Skeletal muscle cell (primary cell): ENCODE measurements around the gene SH3BP1.

Experiments used
- DNase-seq: peaks from one replicate; pipeline ENCODE4 v3.0.0-alpha.2; 2010; ENCODE audit warnings: low read depth
- H3K4me3 ChIP-seq: 2 replicates; pipeline ENCODE4 v1.5.1; 2011; ENCODE audit warnings: low read depth, mild to moderate bottlenecking, control low read depth, low read length, moderate library complexity

SH3BP1 gene

GRCh38 chr22:37672920-37673455, 33.5 kb downstream of the SH3BP1 start:
- no peak for DNase-seq
- no peak overlapping the region for H3K4me3 ChIP-seq

DNA sequence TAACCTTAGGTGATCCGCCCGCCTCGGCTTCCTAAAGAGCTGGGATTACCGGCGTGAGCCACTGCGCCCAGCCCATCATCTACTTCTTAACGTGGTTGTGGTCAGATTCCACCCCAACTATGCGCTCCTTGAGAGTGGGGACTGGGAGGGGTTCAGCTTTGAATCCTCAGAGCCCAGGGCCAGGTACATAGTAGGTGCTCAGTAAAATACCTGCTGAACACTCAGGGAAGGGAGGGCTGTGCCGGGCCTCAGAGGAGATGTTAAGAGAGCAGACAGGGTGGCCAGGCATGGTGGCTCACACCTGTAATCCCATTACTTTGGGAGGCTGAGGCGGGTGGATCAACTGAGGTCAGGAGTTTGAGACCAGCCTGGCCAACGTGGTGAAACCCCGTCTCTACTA, 34.8 kb downstream of the SH3BP1 start:
- no peak for DNase-seq
- H3K4me3 ChIP-seq, result no peak overlapping the region

DNA sequence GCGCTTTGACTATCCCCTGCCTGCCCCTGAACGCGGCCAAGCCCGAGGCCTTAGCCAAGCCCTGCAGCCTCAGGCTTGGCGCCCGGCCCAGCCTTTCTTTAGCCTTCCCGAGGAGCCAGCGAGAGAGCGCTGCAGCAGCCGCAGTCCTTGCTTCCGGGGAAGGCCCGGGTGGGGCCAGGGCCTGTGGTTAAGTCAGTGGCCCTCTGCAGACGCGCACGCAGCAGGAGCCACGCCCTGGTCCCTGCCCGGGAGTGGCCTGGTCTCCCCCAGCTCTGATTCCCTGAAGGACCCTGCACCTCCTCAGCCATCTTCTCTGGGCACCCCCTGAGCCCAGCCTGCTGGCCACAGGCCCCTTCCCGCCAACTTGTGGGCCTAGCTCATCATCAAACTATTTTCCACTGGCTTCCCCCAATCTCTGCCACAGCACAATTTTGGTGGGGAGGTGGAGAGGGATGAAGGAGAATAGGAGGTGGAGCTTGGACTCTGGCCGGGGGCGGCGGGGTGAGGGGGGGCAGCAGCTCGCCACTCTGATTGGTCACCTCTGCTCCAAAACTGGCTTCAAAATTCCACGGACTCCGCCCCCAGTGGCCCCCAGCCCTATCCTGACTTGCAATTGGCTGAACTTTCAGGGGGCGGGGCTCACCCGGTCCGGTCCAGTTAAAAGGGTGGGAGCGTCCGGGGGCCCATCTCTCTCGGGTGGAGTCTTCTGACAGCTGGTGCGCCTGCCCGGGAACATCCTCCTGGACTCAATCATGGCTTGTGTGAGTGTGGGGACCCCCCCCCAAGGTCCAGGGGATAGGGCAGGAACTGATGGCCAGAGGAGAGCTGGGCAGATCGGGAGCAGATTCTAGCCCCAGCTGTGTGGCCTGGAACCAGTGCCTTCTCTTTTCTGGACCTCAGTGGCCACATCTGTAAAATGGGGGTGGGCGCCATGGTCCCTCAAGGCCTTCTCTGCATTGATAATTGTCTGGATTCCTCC, 35.8 kb downstream of the SH3BP1 start, which contains the start of gene LGALS1:
Gene LGALS1, plus strand, starts transcription at position 686 of the 979 bp plus-strand sequence. Its CDS starts 67 bp downstream, at position 753.
- peak within 1 kb of the TSS; percentile 93 for H3K4me3 ChIP-seq
- peak; percentile 92 for DNase-seq

GRCh38 chr22:37675930-37676735, 36.7 kb downstream of the SH3BP1 start:
- no peak for DNase-seq
- peak overlapping the region; percentile 93 for H3K4me3 ChIP-seq

- H3K4me3 ChIP-seq, result peak overlapping the region; percentile 93
- peak; percentile 92 for DNase-seq
These were observed 37.4 kb downstream of the SH3BP1 start for GRCh38 chr22:37676736-37677492.

DNA sequence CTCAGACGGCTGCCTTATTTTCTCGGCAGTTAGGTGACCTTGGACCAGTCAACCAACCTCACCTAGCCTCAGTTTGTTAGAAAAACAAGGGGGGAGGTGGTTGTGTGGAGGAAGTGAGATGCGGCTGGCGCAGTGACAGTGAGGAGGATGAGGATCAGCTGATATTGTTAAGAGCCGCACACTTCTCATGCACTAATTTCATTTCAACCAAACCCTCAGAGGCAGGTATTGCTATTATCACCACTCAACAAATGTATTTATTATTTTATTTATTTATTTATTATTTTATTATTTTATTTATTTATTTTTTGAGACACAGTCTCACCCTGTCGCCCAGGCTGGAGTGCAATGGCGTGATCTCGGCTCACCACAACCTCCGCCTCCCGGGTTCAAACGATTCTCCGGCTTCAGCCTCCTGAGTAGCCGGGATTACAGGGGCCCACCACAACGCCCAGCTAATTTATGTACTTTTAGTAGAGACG, 38.1 kb downstream of the SH3BP1 start:
- H3K4me3 ChIP-seq, result peak overlapping the region; percentile 93
- no peak for DNase-seq

DNA sequence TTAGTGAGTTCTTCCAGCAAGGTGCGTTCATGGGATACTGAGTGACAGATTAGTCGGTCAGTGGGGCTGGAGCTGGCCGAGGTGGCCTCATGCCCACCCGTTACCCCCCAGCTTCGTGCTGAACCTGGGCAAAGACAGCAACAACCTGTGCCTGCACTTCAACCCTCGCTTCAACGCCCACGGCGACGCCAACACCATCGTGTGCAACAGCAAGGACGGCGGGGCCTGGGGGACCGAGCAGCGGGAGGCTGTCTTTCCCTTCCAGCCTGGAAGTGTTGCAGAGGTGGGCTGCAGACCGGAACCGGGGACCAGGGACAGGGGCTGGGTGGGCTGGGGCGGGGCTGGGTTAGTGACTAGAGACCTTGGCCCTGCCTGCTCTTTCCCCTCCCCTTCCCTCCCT, 38.9 kb downstream of the SH3BP1 start:
- H3K4me3 ChIP-seq, result peak overlapping the region; percentile 93
- DNase-seq, result no peak

- no peak overlapping the region for H3K4me3 ChIP-seq
- no peak for DNase-seq
These were observed 40.2 kb downstream of the SH3BP1 start for GRCh38 chr22:37679670-37680069.

- H3K4me3 ChIP-seq, result no peak overlapping the region
- DNase-seq, result no peak
These were observed 40.9 kb downstream of the SH3BP1 start for GRCh38 chr22:37680191-37680851.

- no peak overlapping the region for H3K4me3 ChIP-seq
- no peak for DNase-seq
These were observed 41.5 kb downstream of the SH3BP1 start for GRCh38 chr22:37681001-37681424.

- DNase-seq, result peak; percentile 34
These were observed 42.1 kb downstream of the SH3BP1 start for GRCh38 chr22:37681556-37682049.

GRCh38 chr22:37684803-37685615, 45.5 kb downstream of the SH3BP1 start:
- H3K4me3 ChIP-seq, result no peak overlapping the region
- no peak for DNase-seq

More at GRCh38 chr22:37681556-37682049, 42.1 kb downstream of the SH3BP1 start:
- H3K4me3 ChIP-seq, result no peak overlapping the region

DNA sequence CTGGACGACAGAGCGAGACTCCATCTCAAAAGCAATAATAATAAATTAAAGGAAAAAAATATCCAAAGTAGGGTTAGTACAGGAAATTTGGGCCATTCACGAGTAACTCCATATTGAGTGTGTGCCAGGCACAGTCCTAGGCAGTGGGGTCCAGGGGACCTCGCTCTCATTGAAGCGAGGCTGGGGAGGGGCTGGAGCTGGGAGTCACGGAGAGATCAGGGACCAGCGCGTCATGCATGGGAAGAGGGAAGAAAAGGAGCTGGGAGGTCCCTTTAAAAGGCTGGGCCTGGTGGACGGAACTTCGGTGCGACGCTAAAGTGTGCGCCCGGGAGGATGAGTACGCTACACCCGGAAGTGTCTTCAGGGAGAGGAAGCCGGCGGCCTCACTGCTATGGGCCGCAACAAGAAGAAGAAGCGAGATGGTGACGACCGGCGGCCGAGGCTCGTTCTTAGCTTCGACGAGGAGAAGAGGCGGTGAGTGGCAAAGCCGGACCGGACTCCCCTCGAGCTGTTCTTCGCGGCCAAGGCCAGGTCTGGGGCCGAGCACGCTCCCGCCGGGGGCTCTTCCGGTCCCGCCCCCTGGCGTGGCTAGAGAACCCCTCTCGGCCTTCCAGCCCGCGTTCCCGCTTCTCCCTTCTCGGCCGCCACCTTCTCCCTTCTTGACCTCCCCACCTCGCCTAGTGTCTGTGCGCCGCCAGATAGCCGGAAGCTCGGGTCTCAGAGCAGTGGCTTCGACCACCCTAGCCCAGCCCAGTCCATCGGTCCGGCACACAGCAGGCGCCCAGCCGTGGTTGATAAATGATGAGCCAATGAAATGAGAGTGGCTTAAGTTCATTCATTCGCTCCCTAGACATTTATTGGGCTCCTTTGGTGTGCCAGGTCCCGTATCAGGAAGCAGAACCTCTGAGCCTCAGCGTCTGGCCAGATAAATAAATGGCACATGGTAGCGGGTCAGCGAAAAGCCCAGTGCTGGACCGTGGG, 46.8 kb downstream of the SH3BP1 start, which contains the start of gene NOL12:
Gene NOL12, plus strand, starts transcription at position 342 of the 981 bp plus-strand sequence. Its CDS starts 50 bp downstream, at position 392.
- peak; percentile 64 for DNase-seq
- peak within 1 kb of the TSS; percentile 95 for H3K4me3 ChIP-seq

DNA sequence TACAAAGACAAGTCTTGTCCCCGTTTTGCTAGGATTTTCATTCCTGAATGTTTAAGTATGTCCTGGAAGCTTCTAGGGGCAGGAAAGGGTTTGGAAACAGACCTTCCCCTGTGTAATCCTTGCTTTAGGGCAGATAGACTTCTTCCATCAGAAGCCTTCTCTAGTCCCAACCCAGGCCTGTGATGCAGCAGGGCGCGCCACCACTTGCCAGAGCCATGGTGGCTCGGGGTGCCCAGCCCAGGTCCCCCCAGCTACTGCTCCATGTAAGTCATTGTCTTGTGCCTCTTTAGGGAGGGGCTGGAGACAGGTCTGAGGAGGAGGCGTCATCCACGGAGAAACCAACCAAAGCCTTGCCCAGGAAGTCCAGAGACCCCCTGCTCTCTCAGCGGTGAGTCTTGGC, 50.9 kb downstream of the SH3BP1 start:
- no peak for DNase-seq
- H3K4me3 ChIP-seq, result no peak overlapping the region

DNA sequence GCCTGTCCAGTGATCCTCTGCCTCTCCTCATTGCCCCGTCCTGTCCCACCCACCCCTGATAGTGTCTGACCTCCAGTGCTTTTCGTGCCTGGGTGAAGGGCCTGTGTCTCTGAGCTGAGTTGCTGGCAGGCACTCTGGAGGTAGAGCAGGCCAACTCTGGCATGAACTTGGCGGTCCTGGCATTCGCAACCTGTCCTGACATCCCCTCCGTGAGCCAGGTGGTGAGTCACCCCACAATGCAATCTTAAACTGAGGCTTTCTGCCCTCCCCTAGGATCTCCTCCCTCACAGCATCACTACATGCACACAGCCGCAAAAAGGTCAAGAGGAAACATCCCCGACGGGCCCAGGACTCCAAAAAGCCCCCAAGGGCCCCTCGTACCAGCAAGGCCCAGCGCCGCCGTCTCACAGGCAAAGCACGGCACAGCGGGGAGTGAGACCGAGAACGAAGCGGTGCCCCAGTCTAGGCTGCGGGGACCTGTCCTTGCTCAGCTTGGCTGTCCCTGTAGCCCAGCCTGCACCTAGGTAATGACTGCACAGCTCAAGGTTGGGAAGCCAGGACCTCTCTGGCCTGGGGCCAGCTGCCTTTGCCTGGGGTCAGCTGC, 51.5 kb downstream of the SH3BP1 start:
- no peak for DNase-seq
- H3K4me3 ChIP-seq, result no peak overlapping the region
